ENCODE measurements around the gene USP9X. TPM values are rescaled to one million over a fixed set of nuclear protein-coding genes. Genes with fewer than 3 reads are reported as not detected.

Gene USP9X
- total and polyA plus RNA-seq, 2 experiments from 2014 or later = 62.2 to 329 TPM

DNA sequence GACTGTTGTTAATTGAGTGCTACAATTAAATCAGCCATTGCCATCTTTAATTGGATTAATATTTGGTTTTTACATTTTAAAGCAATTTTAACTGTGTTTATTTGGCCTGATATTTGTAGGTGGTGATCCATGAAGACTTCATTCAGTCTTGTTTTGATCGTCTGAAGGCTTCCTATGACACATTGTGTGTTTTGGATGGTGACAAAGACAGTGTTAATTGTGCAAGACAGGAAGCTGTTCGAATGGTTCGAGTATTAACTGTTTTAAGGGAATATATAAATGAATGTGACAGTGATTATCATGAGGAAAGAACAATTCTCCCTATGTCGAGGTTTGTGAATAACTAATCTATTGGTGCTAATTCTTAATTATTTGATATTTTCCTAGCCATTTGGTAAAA is 82.6 kb downstream of the USP9X start:
- Histone ChIP-seq H3F3A (replicated peaks; ENCODE audit: low read depth) (0 out of 2 replicates have a peak, but pooled peaks cover 7% of the 10 kb centered on the region), H2AFZ (no peak overlapping the region), H3K27me3 (ENCODE audit: insufficient read depth) (no peaks in the 10 kb centered on the region), H3K4me2 (no peak overlapping the region), H3K27ac (ENCODE audit: low read depth) (no peak overlapping the region), H3K36me3 (ENCODE audit: insufficient read depth) (peaks cover 70% of the 10 kb centered on the region), H3K4me1 (ENCODE audit: insufficient read depth) (no peaks in the 10 kb centered on the region), H3K79me2 (replicated peaks; ENCODE audit: insufficient read depth) (peaks cover 56% of the 10 kb centered on the region), H3K4me3 (no peak overlapping the region), H3K9me2 (ENCODE audit: insufficient read depth) (no peaks in the 10 kb centered on the region), H4K20me1 (replicated peaks; ENCODE audit: insufficient read depth) (no peaks in the 10 kb centered on the region; the same call in 1 of the 2 replicates)
- Mint-ChIP-seq H3K27ac (no peak overlapping the region), H3K27me3 (ENCODE audit: insufficient read depth, low read depth, poor library complexity) (no peaks in the 10 kb centered on the region), H3K9me3 (no peaks in the 10 kb centered on the region), H3K36me3 (ENCODE audit: low read depth) (peaks cover 80% of the 10 kb centered on the region), H3K4me3 (no peak overlapping the region), H3K4me1 (no peaks in the 10 kb centered on the region)
- DNase-seq (ENCODE audit: low spot score) = no peak
- no peak for ATAC-seq
- TF ChIP-seq EZH2phosphoT487 (IDR thresholded peaks at IDR 0.05; ENCODE audit: unreplicated experiment) (no peak), EZH2 (IDR thresholded peaks at IDR 0.05; ENCODE audit: low read depth, unreplicated experiment) (no peak), CREB1 (CRISPR knock-in tag; IDR thresholded peaks at IDR 0.05; ENCODE audit: low read depth) (no peak), ZNF331 (CRISPR knock-in tag; IDR thresholded peaks at IDR 0.05; ENCODE audit: low read depth) (no peak), POLR2AphosphoS5 (IDR thresholded peaks at IDR 0.05; ENCODE audit: low read depth) (no peak), STAT1 (IDR thresholded peaks at IDR 0.05; ENCODE audit: unreplicated experiment) (no peak), JUNB (IDR thresholded peaks at IDR 0.05; ENCODE audit: unreplicated experiment) (no peak), ZNF114 (CRISPR knock-in tag; IDR thresholded peaks at IDR 0.05) (no peak), NANOG (IDR thresholded peaks at IDR 0.05; ENCODE audit: borderline replicate concordance) (no peak)
- TF ChIP-seq, protein P1, sequence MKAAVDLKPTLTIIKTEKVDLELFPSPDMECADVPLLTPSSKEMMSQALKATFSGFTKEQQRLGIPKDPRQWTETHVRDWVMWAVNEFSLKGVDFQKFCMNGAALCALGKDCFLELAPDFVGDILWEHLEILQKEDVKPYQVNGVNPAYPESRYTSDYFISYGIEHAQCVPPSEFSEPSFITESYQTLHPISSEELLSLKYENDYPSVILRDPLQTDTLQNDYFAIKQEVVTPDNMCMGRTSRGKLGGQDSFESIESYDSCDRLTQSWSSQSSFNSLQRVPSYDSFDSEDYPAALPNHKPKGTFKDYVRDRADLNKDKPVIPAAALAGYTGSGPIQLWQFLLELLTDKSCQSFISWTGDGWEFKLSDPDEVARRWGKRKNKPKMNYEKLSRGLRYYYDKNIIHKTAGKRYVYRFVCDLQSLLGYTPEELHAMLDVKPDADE (IDR thresholded peaks at IDR 0.05) = no peak
- TF ChIP-seq, protein P2, sequence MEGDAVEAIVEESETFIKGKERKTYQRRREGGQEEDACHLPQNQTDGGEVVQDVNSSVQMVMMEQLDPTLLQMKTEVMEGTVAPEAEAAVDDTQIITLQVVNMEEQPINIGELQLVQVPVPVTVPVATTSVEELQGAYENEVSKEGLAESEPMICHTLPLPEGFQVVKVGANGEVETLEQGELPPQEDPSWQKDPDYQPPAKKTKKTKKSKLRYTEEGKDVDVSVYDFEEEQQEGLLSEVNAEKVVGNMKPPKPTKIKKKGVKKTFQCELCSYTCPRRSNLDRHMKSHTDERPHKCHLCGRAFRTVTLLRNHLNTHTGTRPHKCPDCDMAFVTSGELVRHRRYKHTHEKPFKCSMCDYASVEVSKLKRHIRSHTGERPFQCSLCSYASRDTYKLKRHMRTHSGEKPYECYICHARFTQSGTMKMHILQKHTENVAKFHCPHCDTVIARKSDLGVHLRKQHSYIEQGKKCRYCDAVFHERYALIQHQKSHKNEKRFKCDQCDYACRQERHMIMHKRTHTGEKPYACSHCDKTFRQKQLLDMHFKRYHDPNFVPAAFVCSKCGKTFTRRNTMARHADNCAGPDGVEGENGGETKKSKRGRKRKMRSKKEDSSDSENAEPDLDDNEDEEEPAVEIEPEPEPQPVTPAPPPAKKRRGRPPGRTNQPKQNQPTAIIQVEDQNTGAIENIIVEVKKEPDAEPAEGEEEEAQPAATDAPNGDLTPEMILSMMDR (conservative IDR thresholded peaks at IDR 0.05; ENCODE audit: low read depth in 2 of 2) = no peak
- TF ChIP-seq, protein P3, sequence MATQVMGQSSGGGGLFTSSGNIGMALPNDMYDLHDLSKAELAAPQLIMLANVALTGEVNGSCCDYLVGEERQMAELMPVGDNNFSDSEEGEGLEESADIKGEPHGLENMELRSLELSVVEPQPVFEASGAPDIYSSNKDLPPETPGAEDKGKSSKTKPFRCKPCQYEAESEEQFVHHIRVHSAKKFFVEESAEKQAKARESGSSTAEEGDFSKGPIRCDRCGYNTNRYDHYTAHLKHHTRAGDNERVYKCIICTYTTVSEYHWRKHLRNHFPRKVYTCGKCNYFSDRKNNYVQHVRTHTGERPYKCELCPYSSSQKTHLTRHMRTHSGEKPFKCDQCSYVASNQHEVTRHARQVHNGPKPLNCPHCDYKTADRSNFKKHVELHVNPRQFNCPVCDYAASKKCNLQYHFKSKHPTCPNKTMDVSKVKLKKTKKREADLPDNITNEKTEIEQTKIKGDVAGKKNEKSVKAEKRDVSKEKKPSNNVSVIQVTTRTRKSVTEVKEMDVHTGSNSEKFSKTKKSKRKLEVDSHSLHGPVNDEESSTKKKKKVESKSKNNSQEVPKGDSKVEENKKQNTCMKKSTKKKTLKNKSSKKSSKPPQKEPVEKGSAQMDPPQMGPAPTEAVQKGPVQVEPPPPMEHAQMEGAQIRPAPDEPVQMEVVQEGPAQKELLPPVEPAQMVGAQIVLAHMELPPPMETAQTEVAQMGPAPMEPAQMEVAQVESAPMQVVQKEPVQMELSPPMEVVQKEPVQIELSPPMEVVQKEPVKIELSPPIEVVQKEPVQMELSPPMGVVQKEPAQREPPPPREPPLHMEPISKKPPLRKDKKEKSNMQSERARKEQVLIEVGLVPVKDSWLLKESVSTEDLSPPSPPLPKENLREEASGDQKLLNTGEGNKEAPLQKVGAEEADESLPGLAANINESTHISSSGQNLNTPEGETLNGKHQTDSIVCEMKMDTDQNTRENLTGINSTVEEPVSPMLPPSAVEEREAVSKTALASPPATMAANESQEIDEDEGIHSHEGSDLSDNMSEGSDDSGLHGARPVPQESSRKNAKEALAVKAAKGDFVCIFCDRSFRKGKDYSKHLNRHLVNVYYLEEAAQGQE (IDR thresholded peaks at IDR 0.05; ENCODE audit: unreplicated experiment) = no peak
- TF ChIP-seq, protein P4, sequence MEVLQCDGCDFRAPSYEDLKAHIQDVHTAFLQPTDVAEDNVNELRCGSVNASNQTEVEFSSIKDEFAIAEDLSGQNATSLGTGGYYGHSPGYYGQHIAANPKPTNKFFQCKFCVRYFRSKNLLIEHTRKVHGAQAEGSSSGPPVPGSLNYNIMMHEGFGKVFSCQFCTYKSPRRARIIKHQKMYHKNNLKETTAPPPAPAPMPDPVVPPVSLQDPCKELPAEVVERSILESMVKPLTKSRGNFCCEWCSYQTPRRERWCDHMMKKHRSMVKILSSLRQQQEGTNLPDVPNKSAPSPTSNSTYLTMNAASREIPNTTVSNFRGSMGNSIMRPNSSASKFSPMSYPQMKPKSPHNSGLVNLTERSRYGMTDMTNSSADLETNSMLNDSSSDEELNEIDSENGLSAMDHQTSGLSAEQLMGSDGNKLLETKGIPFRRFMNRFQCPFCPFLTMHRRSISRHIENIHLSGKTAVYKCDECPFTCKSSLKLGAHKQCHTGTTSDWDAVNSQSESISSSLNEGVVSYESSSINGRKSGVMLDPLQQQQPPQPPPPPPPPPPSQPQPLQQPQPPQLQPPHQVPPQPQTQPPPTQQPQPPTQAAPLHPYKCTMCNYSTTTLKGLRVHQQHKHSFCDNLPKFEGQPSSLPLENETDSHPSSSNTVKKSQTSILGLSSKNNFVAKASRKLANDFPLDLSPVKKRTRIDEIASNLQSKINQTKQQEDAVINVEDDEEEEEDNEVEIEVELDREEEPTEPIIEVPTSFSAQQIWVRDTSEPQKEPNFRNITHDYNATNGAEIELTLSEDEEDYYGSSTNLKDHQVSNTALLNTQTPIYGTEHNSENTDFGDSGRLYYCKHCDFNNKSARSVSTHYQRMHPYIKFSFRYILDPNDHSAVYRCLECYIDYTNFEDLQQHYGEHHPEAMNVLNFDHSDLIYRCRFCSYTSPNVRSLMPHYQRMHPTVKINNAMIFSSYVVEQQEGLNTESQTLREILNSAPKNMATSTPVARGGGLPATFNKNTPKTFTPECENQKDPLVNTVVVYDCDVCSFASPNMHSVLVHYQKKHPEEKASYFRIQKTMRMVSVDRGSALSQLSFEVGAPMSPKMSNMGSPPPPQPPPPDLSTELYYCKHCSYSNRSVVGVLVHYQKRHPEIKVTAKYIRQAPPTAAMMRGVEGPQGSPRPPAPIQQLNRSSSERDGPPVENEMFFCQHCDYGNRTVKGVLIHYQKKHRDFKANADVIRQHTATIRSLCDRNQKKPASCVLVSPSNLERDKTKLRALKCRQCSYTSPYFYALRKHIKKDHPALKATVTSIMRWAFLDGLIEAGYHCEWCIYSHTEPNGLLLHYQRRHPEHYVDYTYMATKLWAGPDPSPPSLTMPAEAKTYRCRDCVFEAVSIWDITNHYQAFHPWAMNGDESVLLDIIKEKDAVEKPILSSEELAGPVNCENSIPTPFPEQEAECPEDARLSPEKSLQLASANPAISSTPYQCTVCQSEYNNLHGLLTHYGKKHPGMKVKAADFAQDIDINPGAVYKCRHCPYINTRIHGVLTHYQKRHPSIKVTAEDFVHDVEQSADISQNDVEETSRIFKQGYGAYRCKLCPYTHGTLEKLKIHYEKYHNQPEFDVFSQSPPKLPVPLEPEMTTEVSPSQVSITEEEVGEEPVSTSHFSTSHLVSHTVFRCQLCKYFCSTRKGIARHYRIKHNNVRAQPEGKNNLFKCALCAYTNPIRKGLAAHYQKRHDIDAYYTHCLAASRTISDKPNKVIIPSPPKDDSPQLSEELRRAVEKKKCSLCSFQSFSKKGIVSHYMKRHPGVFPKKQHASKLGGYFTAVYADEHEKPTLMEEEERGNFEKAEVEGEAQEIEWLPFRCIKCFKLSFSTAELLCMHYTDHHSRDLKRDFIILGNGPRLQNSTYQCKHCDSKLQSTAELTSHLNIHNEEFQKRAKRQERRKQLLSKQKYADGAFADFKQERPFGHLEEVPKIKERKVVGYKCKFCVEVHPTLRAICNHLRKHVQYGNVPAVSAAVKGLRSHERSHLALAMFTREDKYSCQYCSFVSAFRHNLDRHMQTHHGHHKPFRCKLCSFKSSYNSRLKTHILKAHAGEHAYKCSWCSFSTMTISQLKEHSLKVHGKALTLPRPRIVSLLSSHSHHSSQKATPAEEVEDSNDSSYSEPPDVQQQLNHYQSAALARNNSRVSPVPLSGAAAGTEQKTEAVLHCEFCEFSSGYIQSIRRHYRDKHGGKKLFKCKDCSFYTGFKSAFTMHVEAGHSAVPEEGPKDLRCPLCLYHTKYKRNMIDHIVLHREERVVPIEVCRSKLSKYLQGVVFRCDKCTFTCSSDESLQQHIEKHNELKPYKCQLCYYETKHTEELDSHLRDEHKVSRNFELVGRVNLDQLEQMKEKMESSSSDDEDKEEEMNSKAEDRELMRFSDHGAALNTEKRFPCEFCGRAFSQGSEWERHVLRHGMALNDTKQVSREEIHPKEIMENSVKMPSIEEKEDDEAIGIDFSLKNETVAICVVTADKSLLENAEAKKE (CRISPR knock-in tag; IDR thresholded peaks at IDR 0.05) = no peak
